Keratinocyte (primary cell): ENCODE measurements around the gene POR. TPM values are rescaled to one million over a fixed set of nuclear protein-coding genes. Genes with fewer than 3 reads are reported as not detected.
A peak's percentile ranks its signal among the peaks of the same experiment; 100 is the strongest.

Source experiments
- DNase-seq: peaks from one replicate; pipeline ENCODE4 v3.0.0-alpha.2; 2011; ENCODE audit warnings: low read depth, missing footprints, low spot score
- FAIRE-seq: peaks from 2 replicates; lab custom pipeline; 2011; peaks lifted over from hg19 to GRCh38; lab: Jason Lieb, UNC
- H2AFZ ChIP-seq: 2 replicates; pipeline ENCODE4 v1.6.0; 2012; ENCODE audit warnings: low read length, control low read depth, inconsistent platforms; ENCODE audit not compliant: control insufficient read depth
- H3K27ac ChIP-seq: 2 replicates; pipeline ENCODE4 v1.5.1; 2011; ENCODE audit warnings: low read length; ENCODE audit not compliant: control insufficient read depth, insufficient read depth
- H3K27me3 ChIP-seq: 3 replicates; pipeline ENCODE4 v1.6.0; 2011; ENCODE audit warnings: low read length; ENCODE audit not compliant: control insufficient read depth, insufficient read depth; ENCODE audit errors: extremely low read depth
- H3K36me3 ChIP-seq, 2 experiments: 2 replicates in 1 of 2; 3 replicates in 1 of 2; pipeline ENCODE4 v1.5.1; 2011; ENCODE audit warnings: low read length in 2 of 2, mild to moderate bottlenecking in 1 of 2; ENCODE audit not compliant: control insufficient read depth in 2 of 2, insufficient read depth in 2 of 2; ENCODE audit errors: extremely low read depth in 1 of 2
- H3K4me1 ChIP-seq: 3 replicates; pipeline ENCODE4 v1.5.1; 2011; ENCODE audit warnings: low read length; ENCODE audit not compliant: control insufficient read depth, insufficient read depth; ENCODE audit errors: extremely low read depth
- H3K4me2 ChIP-seq: 3 replicates; pipeline ENCODE4 v1.6.0; 2011; ENCODE audit warnings: low read depth, low read length; ENCODE audit not compliant: control insufficient read depth, insufficient read depth; ENCODE audit errors: extremely low read depth
- H3K4me3 ChIP-seq, 3 experiments: fragments of 200-600 bp in 1 of 3; sonication (generic) in 1 of 3; 2 replicates in 2 of 3; 3 replicates in 1 of 3; pipeline ENCODE4 v1.5.1; 2011 to 2016; ENCODE audit warnings: low read length in 3 of 3, mild to moderate bottlenecking in 3 of 3, control low read depth in 2 of 3, inconsistent platforms in 1 of 3, low read depth in 1 of 3, mixed read lengths in 1 of 3, mixed run types in 1 of 3, moderate library complexity in 1 of 3; ENCODE audit not compliant: control insufficient read depth in 2 of 3, insufficient read depth in 2 of 3; ENCODE audit errors: extremely low read depth in 1 of 3
- H3K79me2 ChIP-seq: 2 replicates; pipeline ENCODE4 v1.6.0; 2012; ENCODE audit warnings: low read length; ENCODE audit not compliant: control insufficient read depth, insufficient read depth
- H3K9ac ChIP-seq: 3 replicates; pipeline ENCODE4 v1.6.0; 2011; ENCODE audit warnings: low read length; ENCODE audit not compliant: control insufficient read depth, insufficient read depth; ENCODE audit errors: extremely low read depth
- H3K9me1 ChIP-seq: 3 replicates; pipeline ENCODE4 v1.6.0; 2011; ENCODE audit warnings: low read length; ENCODE audit not compliant: control insufficient read depth, insufficient read depth; ENCODE audit errors: extremely low read depth
- H3K9me3 ChIP-seq: 2 replicates; pipeline ENCODE4 v1.5.1; 2012; ENCODE audit warnings: low read depth, low read length; ENCODE audit not compliant: control insufficient read depth
- H4K20me1 ChIP-seq: 3 replicates; pipeline ENCODE4 v1.6.0; 2011; ENCODE audit warnings: low read length; ENCODE audit not compliant: control insufficient read depth, insufficient read depth; ENCODE audit errors: extremely low read depth
- CTCF ChIP-seq, 3 experiments: IDR thresholded peaks in 1 of 3; conservative IDR thresholded peaks in 1 of 3; optimal IDR thresholded peaks in 1 of 3; 2 replicates in 2 of 3; 3 replicates in 1 of 3; pipeline versions ENCODE3 to v1.5.1; 2011; ENCODE audit warnings: low read length in 3 of 3, mild to moderate bottlenecking in 3 of 3, moderate library complexity in 2 of 3, control low read depth in 1 of 3, inconsistent platforms in 1 of 3; ENCODE audit not compliant: insufficient read depth in 2 of 3; ENCODE audit errors: extremely low read depth in 1 of 3
- EZH2 ChIP-seq: IDR thresholded peaks from one replicate; pipeline ENCODE4 v1.6.1; 2012; ENCODE audit warnings: inconsistent platforms, mild to moderate bottlenecking, low read length, moderate library complexity
- dilution Hi-C: fragments of 300-500 bp; cut with MboI; formaldehyde crosslinking; loops from one replicate; pipeline ENCODE4 v1.7.0; 2020; ENCODE audit warnings: low sequenced_read_pairs; ENCODE audit not compliant: extremely low pct_ligation_motif_present
- polyA plus RNA-seq, 5 experiments: library from polyadenylated mRNA; depleted of rRNA in 3 of 5; stranded (reverse) in 3 of 5; stranded (forward) in 1 of 5; unstranded in 1 of 5; fragments of >200 nt; gene quantifications; 1 replicate in 1 of 5; 2 replicates in 3 of 5; 3 replicates in 1 of 5; pipeline versions ENCODE4 v1.2.1 to v1.2.3, GENCODE V29; 2011 to 2012; ENCODE audit warnings: missing spikeins in 2 of 5, low read depth in 1 of 5, low replicate concordance in 1 of 5

The POR gene
- polyA plus RNA-seq, 1 donor (not counting 4 experiments of a cell fraction or from before 2014, with no cell fraction given): 28.6 TPM

DNA sequence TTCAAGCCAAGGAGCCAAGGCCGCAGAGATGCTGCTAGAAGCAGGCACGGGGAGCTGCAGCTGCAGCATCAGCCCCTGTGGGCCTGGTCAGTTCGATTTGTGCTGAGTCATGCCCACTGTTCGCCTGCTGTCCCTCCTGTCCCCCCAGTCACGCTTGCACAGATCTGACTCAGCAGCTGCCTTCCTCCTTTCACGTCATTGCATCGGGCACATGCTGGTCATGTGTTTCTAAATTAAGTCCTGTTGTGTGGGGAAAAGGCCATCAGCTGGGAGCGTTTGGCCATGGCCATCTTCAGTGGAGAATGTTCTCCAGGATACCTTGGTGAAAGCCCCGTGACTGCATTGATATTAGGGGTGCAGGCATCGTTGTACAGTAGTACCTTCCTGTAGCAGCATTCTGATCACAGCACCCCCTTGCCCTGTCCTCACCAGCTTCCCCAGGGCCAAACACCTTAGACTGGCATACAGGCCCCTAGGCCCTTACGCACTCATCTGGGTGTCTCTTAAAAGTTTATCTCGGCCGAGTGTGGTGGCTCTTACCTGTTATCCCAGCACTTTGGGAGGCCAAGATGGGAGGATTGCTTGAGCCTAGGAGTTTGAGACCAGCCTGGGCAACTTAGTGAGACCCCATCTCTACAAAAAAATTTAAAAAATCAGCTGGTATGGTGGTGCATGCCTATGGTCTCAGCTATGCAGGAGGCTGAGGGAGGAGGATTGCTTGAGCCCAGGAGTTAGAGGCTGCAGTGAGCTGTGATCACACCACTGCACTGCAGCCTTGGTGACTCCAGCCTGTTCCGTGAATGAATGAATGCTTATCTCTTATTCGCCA is 23.2 kb downstream of the POR start:
- no peaks in the 10 kb centered on the region for H3K27me3 ChIP-seq
- TF ChIP-seq CTCF (optimal IDR thresholded peaks at IDR 0.05 in 1 of 3, IDR thresholded peaks at IDR 0.05 in 1 of 3, conservative IDR thresholded peaks at IDR 0.05 in 1 of 3; ENCODE audit: extremely low read depth in 1 of 3, insufficient read depth in 2 of 3, low read length in 3 of 3) (no peak), EZH2 (no peak)
- no peak overlapping the region for H3K4me2 ChIP-seq
- H3K79me2 ChIP-seq: peaks cover 9% of the 10 kb centered on the region
- no peaks in the 10 kb centered on the region for H3K9me1 ChIP-seq
- dilution Hi-C loops: no loop called here
- peaks cover 1 to 7% of the 10 kb centered on the region in 2 experiments for H3K36me3 ChIP-seq
- H3K4me1 ChIP-seq: peaks cover 16% of the 10 kb centered on the region
- H4K20me1 ChIP-seq: peaks cover 2% of the 10 kb centered on the region
- H3K9me3 ChIP-seq: no peaks in the 10 kb centered on the region
- no peak overlapping the region for H2AFZ ChIP-seq
- no peak for FAIRE-seq
- no peak overlapping the region for H3K4me3 ChIP-seq
- no peak overlapping the region for H3K9ac ChIP-seq
- H3K27ac ChIP-seq: no peak overlapping the region
- DNase-seq: no peak

DNA sequence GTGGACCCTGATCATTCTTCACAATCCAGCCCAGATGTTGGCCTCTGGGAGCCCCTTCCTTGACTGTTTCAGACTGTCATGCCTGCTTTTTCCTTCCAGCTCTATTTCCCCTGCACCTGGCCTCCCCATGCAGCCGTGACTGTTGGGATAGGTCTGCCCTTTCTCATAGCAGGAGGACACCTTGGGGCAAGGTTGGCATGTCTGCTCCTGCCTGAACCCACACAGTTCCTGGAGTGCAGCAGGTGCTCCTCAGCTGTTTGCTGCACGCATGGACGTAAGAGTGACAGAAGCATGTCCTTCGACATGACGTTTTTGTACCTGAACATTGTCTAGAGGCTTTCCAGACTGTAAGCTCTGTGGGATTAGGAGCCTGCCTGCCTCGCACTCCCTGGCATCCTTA is 24.0 kb downstream of the POR start:
- Histone ChIP-seq H2AFZ (no peak overlapping the region), H3K9me1 (no peaks in the 10 kb centered on the region), H3K4me2 (no peak overlapping the region), H3K27ac (no peak overlapping the region), H3K9me3 (no peaks in the 10 kb centered on the region), H3K27me3 (no peaks in the 10 kb centered on the region), H3K36me3 (peaks cover 1 to 7% of the 10 kb centered on the region in 2 experiments), H3K4me3 (no peak overlapping the region), H4K20me1 (peaks cover 2% of the 10 kb centered on the region), H3K79me2 (peaks cover 9% of the 10 kb centered on the region), H3K4me1 (peaks cover 21% of the 10 kb centered on the region), H3K9ac (no peak overlapping the region)
- no peak for DNase-seq
- FAIRE-seq: peak; percentile 5
- TF ChIP-seq EZH2: no peak
- TF ChIP-seq CTCF (optimal IDR thresholded peaks at IDR 0.05 in 1 of 3, IDR thresholded peaks at IDR 0.05 in 1 of 3, conservative IDR thresholded peaks at IDR 0.05 in 1 of 3; ENCODE audit: extremely low read depth in 1 of 3, insufficient read depth in 2 of 3, low read length in 3 of 3): no peak
- dilution Hi-C loops: no loop called here
